G401.6 (cell line): ENCODE data around the gene TSPYL4.
A peak's percentile ranks its signal among the peaks of the same experiment; 100 is the strongest.
"Not testable (repeated sequence)": the region's sequence is repeated elsewhere in the genome, so short reads cannot be mapped to it uniquely, and the experiment has no call there.

ENCODE experiments used
- FAIRE-seq: peaks from 2 replicates; lab custom pipeline; 2012; peaks lifted over from hg19 to GRCh38; lab: Jason Lieb, UNC

The TSPYL4 gene

GRCh38 chr6:116253505-116254296, at the start of gene TSPYL4:
TSS of gene TSPYL4 (minus strand) at chr6:116254075. CDS start at chr6:116254008, 67 bp downstream.
- peak; percentile 89 for FAIRE-seq

DNA sequence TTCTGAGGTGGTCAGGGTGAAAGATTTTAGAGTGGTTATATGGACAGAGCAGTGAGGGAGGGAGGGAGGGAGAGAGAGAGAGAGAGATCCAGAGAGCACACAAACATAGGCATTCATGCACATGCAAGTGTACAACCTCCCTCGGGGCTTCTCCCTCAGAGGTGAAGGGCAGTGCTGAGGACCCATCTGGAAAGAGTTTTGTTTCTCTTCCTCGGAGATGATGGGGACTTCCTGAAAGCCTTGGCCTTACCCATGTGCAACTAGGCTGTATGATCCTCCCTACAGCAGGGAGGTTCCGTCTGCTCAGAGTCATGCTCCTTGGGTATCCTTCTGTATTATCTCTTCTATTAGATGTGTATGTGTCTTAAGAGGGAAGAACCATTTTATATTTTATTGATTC, 47.2 kb upstream of the TSPYL4 start:
- FAIRE-seq = no peak

- FAIRE-seq = no peak
These were observed 46.7 kb upstream of the TSPYL4 start for GRCh38 chr6:116300566-116300965.

- no peak for FAIRE-seq
These were observed 45.1 kb upstream of the TSPYL4 start for GRCh38 chr6:116298973-116299372.

- no peak for FAIRE-seq
These were observed 44.4 kb upstream of the TSPYL4 start for GRCh38 chr6:116298273-116298672.

DNA sequence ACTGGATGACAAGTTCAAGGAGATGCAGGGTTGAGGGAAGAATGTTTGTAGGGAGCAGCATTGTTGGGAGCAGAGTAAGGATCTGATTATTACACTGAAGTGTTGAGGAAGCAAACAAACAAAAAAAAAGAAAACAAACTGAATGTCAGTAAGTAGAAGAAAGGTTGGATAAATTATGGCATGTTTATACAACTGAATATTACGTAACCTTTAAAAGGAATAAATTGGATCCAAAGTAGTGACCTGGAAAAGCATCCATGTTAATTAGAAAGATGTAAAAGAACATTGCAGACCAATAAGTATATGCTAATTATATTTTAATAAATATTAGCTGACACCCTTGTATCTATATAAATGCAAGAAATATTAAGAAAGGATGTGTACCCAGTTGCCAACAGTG, 38.7 kb upstream of the TSPYL4 start:
- no peak for FAIRE-seq

DNA sequence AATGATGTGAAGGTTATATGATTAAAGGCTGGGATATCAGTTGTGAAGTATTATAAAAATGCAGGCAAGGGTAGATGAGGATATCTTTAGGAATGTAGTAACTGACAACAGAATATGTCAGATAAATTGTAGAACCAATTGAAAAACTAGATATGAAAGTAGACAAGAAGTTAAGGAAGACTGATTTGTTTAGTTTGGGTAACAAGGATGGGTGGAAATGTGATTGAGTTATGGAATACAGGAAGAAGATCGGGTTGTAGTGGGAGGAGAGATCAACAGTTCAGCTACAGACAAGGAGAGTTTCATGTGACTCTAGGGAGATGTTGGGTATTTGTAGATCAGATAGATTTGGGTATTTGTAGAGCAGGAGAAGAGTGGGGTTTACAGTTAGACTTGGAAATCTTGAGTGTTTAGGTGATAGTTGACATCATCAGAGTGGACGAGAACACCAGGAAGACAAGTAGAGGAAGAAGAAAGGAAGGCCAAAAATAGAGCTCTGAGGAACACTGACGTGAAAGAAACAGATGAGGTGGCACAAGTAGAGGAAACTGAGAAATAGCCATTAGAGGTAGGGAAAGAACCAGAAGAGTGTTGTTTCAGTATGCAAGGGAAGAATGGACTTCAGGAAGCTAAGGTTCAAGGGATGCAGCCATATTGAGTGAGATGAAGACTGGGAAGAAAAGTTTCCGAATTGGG, 38.0 kb upstream of the TSPYL4 start:
- no peak for FAIRE-seq

GRCh38 chr6:116290799-116291198, 36.9 kb upstream of the TSPYL4 start:
- no peak for FAIRE-seq

- no peak for FAIRE-seq
These were observed 36.0 kb upstream of the TSPYL4 start for GRCh38 chr6:116289876-116290275.

DNA sequence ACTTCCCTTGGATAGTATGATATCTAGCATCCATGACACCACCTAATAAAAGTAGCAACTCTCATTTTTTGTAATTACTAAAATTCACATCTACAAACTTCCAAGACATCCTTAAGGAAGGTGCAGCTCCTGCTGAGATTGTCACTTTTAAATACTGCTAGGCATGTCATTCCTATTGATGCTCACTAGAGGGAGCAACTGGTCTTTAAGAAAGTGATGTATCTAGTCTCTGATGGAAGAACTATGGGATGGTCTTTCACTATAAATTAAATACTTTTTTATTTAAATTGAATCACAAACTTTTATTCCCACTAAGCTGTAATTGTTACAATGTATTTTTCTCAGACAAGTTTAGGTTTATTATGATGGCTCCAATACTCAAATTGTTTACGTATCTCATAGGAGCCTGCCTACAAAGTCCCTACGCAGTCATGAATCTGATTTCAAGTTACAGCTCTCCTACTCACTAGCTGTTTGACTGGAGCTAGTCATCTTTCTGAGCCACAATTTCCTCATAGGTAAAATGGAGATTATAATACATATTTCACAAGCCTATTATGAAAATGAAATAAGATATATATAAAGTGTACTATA, 33.9 kb upstream of the TSPYL4 start:
- FAIRE-seq = peak; percentile 96

DNA sequence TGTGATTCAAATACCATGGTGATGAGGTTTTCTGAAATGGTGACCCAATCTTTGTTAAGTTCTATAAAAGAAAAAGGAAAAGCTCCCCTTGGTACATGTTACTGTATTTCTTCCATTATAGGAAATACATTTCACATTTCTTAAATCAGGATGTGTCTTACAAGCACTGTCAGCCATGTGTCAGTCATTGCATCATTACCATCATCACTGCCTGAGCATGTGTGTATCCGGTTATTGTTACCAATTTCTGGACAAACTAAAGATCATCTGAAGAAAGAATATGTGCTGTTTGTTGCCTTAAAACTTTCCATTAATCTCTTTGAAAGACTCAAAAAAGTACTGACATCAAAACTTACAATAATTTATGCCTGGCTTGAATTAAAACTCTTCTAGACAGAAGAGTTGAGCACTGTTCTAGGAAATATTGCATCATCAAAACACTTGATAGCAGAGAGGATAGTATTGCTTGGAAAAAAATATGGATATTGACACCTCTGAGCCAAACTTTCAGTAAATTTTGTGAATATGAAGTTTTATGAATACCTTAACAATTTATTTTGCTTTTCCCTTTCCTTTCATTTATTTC, 33.0 kb upstream of the TSPYL4 start:
- FAIRE-seq = no peak

DNA sequence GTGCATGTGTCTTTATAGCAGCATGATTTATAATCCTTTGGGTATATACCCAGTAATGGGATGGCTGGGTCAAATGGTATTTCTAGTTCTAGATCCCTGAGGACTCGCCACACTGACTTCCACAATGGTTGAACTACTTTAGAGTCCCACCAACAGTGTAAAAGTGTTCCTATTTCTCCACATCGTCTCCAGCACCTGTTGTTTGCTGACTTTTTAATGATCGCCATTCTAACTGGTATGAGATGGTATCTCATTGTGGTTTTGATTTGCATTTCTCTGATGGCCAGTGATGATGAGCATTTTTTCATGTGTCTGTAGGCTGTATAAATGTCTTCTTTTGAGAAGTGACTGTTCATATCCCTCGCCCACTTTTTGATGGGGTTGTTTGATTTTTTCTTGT, 31.1 kb upstream of the TSPYL4 start:
- FAIRE-seq = not testable (repeated sequence)

GRCh38 chr6:116283191-116283590, 29.3 kb upstream of the TSPYL4 start:
- no peak for FAIRE-seq

- no peak for FAIRE-seq
These were observed 28.8 kb upstream of the TSPYL4 start for GRCh38 chr6:116282698-116283097.

DNA sequence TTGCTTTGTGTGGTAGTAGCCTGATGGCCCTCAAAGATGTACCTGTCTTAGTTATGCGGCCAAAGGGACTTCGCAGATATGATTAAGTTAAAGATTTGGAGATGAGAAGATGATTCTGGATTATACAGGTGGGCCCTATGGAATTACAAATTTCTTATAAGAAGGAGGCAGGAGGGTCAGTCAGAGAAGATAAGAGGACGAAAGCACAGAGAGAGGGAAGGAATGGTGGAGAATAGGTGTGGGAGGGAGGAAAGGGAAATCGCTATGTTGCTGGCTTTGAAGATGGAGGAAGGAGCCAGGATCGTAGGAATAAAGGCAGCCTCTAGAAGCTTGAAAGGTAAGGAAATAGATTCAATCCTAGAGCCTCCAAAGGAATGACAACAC, 27.1 kb upstream of the TSPYL4 start:
- FAIRE-seq = no peak

DNA sequence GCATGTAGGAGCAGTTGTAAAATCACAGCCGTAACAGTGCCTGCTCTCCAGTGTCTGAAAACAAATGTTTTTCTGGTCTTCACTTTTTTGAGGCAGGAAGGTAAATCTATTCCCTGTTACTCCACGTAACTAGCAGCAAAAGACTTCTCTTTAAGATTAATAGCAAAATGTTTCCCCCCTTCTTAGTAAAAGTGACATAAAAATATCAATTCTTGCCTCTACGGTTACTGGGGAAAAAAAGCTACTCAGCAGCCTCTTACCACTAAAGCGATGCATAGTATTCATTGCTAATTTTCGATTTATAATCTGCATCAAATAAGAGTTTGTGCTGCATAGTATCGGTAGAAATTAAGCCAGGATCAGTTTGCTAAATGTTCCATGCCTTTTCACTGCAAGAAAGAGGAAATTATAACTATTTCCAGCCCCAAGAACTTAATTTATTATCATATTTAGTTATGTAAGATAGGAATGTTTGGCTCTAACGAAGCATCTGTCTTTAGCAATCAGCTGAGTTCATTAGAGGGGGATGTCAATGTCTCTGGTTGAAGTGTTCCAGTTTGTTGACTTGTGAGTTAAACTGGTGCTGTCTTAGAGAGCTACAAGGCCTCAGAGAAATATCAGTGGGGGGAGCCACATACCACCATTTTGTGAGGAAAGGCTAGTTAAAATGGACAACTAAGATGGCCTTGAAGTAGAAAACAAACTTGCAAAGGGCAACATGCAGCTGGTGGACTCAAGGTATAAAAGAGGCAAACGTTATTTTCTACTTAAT, 26.5 kb upstream of the TSPYL4 start:
- no peak for FAIRE-seq

GRCh38 chr6:116279232-116280160, 25.6 kb upstream of the TSPYL4 start, which contains the start of gene TSPYL1:
TSS of gene TSPYL1 (minus strand) at chr6:116279930. CDS start at chr6:116279830, 100 bp downstream.
- FAIRE-seq = peak; percentile 97

GRCh38 chr6:116278854-116279231, 25.0 kb upstream of the TSPYL4 start:
- FAIRE-seq = no peak

DNA sequence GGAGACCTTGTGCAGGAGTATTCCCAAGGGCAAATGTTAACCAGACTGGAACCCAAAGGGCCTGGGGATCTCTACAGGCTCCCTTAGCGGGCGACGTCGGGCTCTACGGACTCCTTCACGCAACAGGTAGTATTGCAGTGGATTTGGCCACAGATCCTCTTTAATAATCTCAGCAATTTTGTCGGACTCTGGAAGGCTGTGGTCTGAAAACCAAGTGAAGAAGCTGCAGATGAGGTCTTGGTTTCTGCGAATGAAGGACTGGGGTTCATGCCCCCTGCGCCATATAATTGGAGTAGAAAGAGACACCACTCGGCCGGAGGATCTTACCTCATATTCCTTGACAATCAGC, 24.6 kb upstream of the TSPYL4 start:
- FAIRE-seq = no peak

DNA sequence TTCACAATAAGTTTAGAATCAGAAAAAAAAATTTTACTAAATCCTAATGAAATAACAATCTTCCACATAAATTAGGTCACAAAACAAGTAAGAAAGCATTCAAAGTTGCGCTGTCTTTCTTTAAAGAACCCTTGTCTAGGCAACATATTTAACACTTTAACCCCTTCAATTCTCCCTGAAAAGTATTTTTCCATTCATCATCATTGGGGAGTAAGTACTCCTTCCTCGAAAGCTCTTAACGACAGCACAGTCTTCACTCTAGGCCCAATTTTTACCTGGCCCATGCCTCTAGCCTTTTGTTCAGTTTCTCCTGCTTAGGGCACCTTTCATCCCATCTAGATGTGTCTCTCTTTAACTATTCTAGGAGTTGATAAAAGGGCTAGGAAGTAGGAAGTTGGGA, 23.2 kb upstream of the TSPYL4 start:
- no peak for FAIRE-seq

DNA sequence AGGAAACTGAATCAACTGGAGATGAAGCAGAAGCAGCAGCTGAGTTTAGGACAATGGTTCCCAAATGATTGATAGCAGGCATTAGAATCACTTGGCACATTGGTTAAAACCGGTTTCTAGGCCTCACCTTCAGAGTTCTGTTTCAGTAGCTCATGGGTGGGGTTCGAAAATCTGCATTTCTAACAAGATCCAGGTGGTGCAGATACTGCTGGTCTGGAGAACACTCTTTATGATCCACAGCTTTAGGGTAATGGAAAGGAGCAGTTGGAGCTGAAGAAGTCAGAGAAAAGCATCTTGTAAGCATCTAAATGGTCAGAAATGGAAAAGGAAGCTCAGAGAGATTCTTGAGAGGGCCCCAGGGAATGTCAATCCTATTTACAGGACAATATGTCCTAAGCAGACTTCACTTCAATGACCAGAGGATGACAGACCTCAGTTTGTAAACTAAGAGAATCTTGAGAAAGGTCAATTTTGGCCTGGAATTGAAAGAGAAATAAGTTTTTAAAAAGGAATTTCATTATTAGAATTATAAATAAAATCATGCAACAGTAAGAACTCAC, 17.4 kb upstream of the TSPYL4 start:
- no peak for FAIRE-seq
